ENCODE data around the gene PMIS2.

Gene PMIS2

GRCh38 chr19:35633727-35634440 lies 47.9 kb downstream of the PMIS2 start:
- no peak for DNase-seq

DNA sequence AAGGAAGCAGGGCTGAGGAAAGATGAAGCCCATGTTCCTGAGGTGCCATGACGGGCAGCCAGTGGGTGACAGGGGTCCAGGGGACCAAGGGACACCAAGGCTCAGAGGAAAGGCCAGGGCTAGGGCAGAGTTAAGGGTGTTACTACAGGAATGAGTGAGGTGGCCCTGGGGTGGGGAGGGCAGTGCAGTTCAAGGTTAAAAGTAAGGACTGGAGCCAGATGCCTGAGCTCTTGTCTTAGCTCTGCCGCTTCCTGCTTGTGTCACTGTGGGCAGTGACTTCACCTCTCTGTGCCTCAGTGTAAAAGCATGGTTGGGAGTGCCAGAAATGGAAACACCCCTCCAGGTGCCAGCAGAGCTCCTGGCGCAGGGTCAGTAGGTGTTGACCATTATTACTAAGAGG lies 50.7 kb downstream of the PMIS2 start:
- no peak for DNase-seq
